Gastroesophageal sphincter (tissue), 3 donors: Measurements from ENCODE around the gene METTL26.

ENCODE experiments used
- CTCF ChIP-seq, 4 experiments: fragments of 200-600 bp in 2 of 4; fragments of 450-650 bp in 2 of 4; sonication (generic) in 1 of 4; IDR thresholded peaks; one replicate each; pipeline ENCODE4 v1.5.1; 2017 to 2019; ENCODE audit warnings: antibody characterized with exemption in 4 of 4, mild to moderate bottlenecking in 2 of 4, moderate library complexity in 2 of 4
- POLR2A ChIP-seq, 2 donors: fragments of 450-650 bp; IDR thresholded peaks; one replicate each; pipeline ENCODE4 v1.6.1; 2017; ENCODE audit warnings: antibody characterized with exemption in 2 of 2, mild to moderate bottlenecking in 2 of 2, moderate library complexity in 1 of 2
- POLR2AphosphoS5 ChIP-seq: sonication (generic); formaldehyde crosslinking; IDR thresholded peaks from one replicate; pipeline ENCODE4 v1.6.1; 2017; ENCODE audit warnings: antibody characterized with exemption

- TF ChIP-seq CTCF (IDR thresholded peaks at IDR 0.05) (no peak), POLR2AphosphoS5 (no peak), POLR2A (IDR thresholded peaks at IDR 0.05) (no peak)
Observed at GRCh38 chr16:669666-670065, 33.6 kb upstream of the METTL26 start.
